HG02798 (cell line): ENCODE measurements around the gene SUV39H1.

ENCODE experiments used
- ATAC-seq: cut with Tn5 transposase; IDR thresholded peaks from one replicate; pipeline ENCODE4 v1.9.1; 2021; ENCODE audit warnings: mild to moderate bottlenecking; ENCODE audit not compliant: unreplicated experiment, poor library complexity

Gene SUV39H1

GRCh38 chrX:48711162-48711928, 14.8 kb downstream of the SUV39H1 start:
- no peak for ATAC-seq

GRCh38 chrX:48711929-48712505, 15.5 kb downstream of the SUV39H1 start:
- no peak for ATAC-seq

- ATAC-seq, result no peak
Observed at GRCh38 chrX:48713847-48714246, 17.3 kb downstream of the SUV39H1 start.

- no peak for ATAC-seq
Observed at GRCh38 chrX:48714573-48714972, 18.0 kb downstream of the SUV39H1 start.

GRCh38 chrX:48715072-48715471, 18.5 kb downstream of the SUV39H1 start:
- ATAC-seq, result no peak

DNA sequence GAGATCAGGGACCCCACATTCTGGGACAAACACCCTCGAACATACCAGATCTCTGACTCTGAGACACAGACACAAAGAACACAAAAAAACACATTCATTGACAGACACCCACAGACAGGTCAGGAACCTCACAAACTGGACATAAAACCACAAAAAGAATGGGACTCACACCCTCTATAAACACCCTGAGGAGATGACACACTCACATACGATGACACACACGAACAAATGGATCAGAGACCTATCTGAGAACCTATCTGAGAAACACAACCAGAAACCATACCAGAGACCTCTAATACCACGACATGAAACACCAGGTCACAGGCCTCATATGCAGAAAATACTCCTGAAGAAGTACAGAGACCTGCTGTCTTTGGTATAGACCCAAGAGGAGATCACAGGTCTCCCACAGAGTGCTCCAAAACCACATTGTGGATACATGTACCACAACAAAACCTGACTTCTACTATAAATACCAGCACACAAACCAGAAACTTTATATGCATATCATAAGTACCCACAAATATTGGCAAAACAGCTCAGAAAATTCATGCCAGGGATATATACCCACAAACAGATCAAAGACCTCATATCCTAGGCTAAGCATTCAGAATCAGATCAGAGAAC, 19.5 kb downstream of the SUV39H1 start:
- ATAC-seq, result no peak

DNA sequence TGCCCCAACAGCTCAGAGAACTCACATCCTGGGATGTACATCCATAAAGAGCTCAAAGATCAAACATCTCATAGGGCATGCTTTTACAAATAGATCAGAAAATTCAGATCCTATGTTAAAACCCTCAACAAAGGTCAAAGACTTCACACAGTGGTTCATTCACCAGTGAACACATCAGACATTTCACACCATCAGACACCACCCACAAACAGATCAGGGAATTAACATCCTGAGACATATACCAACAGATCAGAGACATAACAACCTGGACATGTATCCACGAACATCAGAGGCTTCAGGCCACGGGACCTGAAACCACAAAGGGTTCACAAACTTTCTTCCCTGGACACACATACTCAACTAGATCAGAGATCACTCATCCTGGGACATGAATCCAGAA, 23.4 kb downstream of the SUV39H1 start:
- no peak for ATAC-seq

GRCh38 chrX:48720577-48721250, 24.2 kb downstream of the SUV39H1 start:
- ATAC-seq, result no peak

DNA sequence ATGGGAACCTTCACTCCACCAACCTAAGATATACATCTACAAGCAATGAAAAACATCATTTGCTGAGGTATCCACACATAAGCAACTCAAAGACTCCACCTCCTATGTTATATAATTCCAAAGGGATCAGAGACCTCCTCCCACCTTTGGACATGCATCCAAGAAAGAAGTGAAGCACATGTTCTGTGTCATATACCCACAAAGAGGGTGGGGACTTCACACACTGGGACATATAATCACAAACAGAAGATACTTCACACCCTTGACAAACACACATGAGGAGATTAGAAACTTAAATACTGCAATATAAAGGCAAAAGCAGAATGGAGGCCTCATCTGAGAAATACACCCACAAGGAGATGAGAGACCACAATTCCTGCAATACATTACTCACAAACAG, 25.4 kb downstream of the SUV39H1 start:
- no peak for ATAC-seq

DNA sequence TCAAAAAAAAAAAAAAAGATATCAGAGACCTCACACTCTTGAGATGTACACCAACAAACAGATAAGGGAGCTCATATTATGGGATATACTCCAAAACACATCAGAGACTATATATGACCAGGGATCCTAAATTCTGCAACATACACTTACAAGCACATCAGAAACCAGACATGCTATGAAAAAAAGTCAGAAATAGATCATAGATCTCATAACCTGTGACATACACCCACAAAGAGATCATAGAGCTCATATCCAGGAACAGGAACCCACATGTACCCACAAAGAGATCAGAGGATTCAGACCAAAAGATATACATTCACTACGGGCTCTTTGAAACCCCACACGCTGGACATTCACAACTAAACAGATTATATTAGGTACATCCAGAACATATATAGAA, 30.1 kb downstream of the SUV39H1 start:
- no peak for ATAC-seq

GRCh38 chrX:48728653-48729052, 32.1 kb downstream of the SUV39H1 start:
- ATAC-seq, result no peak

GRCh38 chrX:48736303-48736702, 39.8 kb downstream of the SUV39H1 start:
- no peak for ATAC-seq

DNA sequence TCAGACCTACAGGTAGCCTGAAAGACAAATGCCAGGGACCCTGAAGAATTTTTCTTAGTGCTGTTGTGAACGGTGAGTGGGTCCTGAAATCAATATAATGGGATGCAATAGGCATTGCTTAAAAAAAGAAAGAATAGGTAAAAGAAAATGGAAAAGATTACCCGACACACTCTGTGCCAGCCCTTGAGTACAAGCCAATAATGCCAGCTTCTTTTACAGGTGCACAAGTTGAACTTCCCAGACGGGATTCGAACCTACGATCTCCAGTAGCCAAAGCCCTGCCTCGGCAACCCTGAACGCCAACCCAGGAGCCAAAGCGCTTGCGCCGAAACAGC, 40.3 kb downstream of the SUV39H1 start:
- no peak for ATAC-seq

DNA sequence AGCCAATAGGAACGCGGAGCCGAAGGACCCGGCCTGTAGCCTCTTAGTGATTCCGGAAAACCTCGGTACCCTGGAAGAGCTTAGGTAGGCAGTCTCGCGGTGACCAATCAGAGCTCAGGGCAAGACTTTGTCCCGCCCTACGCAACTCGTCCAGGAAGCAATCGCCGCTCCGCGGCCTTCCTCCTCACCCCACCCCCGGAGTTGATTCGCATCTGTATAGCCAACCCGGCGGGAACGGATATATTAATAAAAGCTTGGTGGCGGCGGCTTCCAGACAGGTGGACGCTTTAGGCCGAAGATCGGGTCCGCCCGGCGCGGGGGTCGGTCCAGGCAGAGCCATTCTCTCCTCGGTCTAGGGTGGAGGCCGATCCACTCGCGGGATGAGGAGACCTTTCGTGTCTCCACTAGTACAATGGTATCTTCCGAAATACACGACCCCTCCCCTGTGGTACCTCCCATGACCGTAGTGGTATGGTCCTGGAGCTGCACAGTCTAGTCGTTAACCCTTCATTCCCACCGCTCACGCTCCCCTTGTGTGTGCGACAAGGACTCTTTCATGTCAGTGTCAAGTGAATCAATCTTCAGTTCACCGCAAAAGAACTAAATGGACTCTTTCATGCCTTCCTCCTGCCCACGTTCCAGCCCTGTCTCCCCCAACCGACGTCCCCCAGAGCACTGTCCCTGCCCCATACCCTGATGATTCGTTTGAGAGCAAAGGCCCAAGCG, 40.8 kb downstream of the SUV39H1 start:
- ATAC-seq, result peak; percentile 99

DNA sequence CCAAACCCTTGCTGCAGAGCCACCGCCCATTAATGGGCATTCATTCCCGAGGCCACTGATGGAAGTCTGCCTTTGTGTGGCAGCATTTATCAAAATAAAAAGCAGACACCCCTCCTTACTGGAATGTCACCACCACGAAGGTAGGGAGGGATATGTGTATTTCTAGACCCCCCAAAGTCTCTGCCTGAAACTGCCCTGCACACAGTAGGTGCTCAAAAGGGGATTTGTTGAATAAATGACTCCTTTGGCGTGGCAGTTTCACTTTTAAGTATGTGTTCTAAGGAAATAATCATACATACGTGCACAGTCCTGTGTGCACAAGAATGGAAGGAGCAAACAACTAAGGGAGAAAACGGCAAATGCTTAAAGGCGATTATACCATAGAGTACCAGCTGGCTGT, 41.4 kb downstream of the SUV39H1 start:
- no peak for ATAC-seq

GRCh38 chrX:48741834-48742233, 45.3 kb downstream of the SUV39H1 start:
- ATAC-seq, result no peak

DNA sequence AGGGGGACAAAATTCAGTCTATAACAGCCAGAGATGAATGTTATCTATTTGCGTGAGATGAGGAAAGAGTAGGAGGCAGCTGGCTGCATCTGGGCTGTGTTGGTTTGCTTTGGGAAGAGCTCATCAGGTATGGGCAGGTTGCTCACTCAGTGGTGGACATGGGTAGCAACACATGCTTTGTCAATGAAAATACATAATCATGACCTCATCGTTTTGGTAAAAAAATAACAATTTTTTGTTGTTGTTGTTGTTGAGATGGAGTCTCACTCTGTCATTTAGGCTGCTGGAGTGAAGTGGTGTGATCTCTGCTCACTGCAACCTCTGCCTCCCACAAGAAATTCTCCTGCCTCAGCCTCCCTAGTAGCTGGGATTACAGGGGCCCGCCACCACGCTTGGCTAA, 48.7 kb downstream of the SUV39H1 start:
- no peak for ATAC-seq

DNA sequence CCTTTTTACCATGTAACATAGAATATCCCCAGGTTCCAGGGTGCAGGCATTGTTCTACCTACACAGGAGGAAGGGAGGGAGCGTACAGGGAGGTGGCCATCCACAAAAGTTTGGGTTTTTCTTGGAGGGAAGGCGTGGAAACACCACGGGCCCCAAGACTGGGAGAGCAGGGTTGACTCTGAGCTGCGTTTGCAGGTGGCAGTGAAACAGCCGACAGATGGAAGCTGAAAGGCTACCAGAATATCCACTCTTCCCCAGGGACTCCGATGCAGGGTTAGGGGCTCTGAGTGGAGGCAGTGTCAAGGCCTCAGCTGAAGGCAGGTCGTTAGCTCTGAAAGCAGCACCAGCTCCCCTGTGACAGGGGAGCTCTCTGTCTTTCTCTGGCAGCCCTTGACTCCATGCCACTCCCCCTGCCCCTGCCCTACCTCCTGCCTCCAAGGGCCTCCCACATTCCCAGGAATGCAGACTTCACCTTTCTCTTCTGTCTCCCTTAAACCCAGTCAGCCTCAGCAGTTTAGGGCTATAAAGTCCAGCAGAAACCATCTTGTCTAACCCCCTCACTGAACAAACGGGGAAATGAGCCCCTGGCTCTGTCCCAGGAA, 51.0 kb downstream of the SUV39H1 start:
- ATAC-seq, result no peak

DNA sequence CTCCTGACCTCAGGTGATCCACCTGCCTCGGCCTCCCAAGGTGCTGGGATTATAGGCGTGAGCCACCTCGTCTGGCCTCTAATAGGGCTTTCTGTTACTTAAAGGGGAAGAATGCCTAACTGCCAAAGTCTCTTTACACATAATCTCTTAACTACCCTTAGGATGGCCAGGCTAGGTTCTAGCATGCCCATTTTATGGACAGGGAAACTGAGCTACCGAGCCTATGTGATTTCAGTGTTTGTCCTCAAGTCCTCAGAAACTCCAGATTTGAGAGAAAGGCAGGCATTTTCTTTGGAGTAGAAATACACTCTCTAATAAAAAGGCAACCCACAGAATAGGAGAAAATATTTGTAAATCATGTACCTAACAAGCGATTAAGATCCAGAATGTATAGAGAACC, 52.6 kb downstream of the SUV39H1 start:
- ATAC-seq, result no peak

GRCh38 chrX:48751343-48751742, 54.8 kb downstream of the SUV39H1 start:
- ATAC-seq, result no peak
